SK-N-SH (cell line): ENCODE data around the gene CSRP1. TPM values are rescaled to one million over a fixed set of nuclear protein-coding genes. Genes with fewer than 3 reads are reported as not detected.
"Not testable (repeated sequence)": the region's sequence is repeated elsewhere in the genome, so short reads cannot be mapped to it uniquely, and the experiment has no call there.

Source experiments
- CTCF ChIA-PET: fragments of 300-600, 350-600 bp; formaldehyde crosslinking; extraction: SDS; loops from one replicate; lab custom pipeline; 2021; lab: Yijun Ruan, JAX
- POLR2A ChIA-PET: fragments of 350-600 bp; sonication (Branson Sonifier 250); formaldehyde crosslinking; extraction: SDS; loops from one replicate; lab custom pipeline; 2020; ENCODE audit warnings: antibody characterized with exemption, inconsistent platforms; lab: Yijun Ruan, JAX
- DNase-seq: peaks from one replicate; pipeline ENCODE4 v3.0.0; 2012
- H2AFZ ChIP-seq: fragments of 200-600 bp; sonication (generic); 2 replicates; pipeline ENCODE4 v1.8.1; 2016; ENCODE audit warnings: antibody characterized with exemption, mild to moderate bottlenecking, low read depth
- H3F3A ChIP-seq: fragments of 200-600 bp; sonication (generic); replicated peaks from 2 replicates; pipeline ENCODE3; 2016; ENCODE audit warnings: antibody characterized with exemption, mild to moderate bottlenecking; ENCODE audit not compliant: insufficient read depth
- H3K27ac ChIP-seq, 2 experiments: fragments of 200-500 bp in 1 of 2; fragments of 200-600 bp in 1 of 2; sonication (Bioruptor generic) in 1 of 2; sonication (generic), shearing (Covaris generic) in 1 of 2; 2 replicates each; pipeline versions ENCODE4 v1.5.1 to v1.6.1; 2014 to 2016; ENCODE audit warnings: low read depth in 2 of 2, inconsistent platforms in 1 of 2, low read length in 1 of 2, mild to moderate bottlenecking in 1 of 2, mixed read lengths in 1 of 2
- H3K27me3 ChIP-seq: fragments of 200-600 bp; sonication (generic), shearing (Covaris generic); 2 replicates; pipeline ENCODE4 v1.6.1; 2016; ENCODE audit warnings: mixed run types; ENCODE audit not compliant: insufficient read depth
- H3K36me3 ChIP-seq, 2 experiments: fragments of 200-500 bp in 1 of 2; fragments of 200-600 bp in 1 of 2; sonication (Bioruptor generic) in 1 of 2; sonication (generic) in 1 of 2; replicated peaks in 1 of 2; 2 replicates each; pipeline versions ENCODE3 to v1.5.1; 2014 to 2016; ENCODE audit warnings: low read length in 1 of 2, mild to moderate bottlenecking in 1 of 2; ENCODE audit not compliant: insufficient read depth in 2 of 2, control insufficient read depth in 1 of 2
- H3K4me1 ChIP-seq, 2 experiments: fragments of 200-500 bp in 1 of 2; fragments of 200-600 bp in 1 of 2; sonication (Bioruptor generic) in 1 of 2; sonication (generic), shearing (Covaris generic) in 1 of 2; 2 replicates each; pipeline versions ENCODE4 v1.5.1 to v1.6.1; 2014 to 2016; ENCODE audit warnings: low read depth in 1 of 2, low read length in 1 of 2, mixed run types in 1 of 2; ENCODE audit not compliant: insufficient read depth in 2 of 2, control insufficient read depth in 1 of 2
- H3K4me2 ChIP-seq: fragments of 200-600 bp; sonication (generic), shearing (Covaris generic); 2 replicates; pipeline ENCODE4 v1.6.1; 2017; ENCODE audit warnings: mixed run types
- H3K4me3 ChIP-seq, 2 experiments: fragments of 200-500 bp in 1 of 2; fragments of 200-600 bp in 1 of 2; sonication (Bioruptor generic) in 1 of 2; sonication (generic), shearing (Covaris generic) in 1 of 2; 2 replicates each; pipeline versions ENCODE4 v1.5.1 to v1.8.1; 2014 to 2016; ENCODE audit warnings: low read depth in 2 of 2, inconsistent platforms in 1 of 2, low read length in 1 of 2, mild to moderate bottlenecking in 1 of 2, mixed read lengths in 1 of 2, moderate library complexity in 1 of 2
- H3K79me2 ChIP-seq: fragments of 200-600 bp; sonication (generic); 2 replicates; pipeline ENCODE4 v1.8.1; 2017; ENCODE audit warnings: mild to moderate bottlenecking; ENCODE audit not compliant: insufficient read depth
- H3K9ac ChIP-seq: fragments of 200-600 bp; sonication (generic); 2 replicates; pipeline ENCODE4 v1.6.1; 2017; ENCODE audit warnings: mixed run types
- H3K9me2 ChIP-seq: fragments of 200-600 bp; sonication (generic); 2 replicates; pipeline ENCODE4 v1.6.1; 2017; ENCODE audit warnings: mixed run types
- H3K9me3 ChIP-seq: fragments of 200-600 bp; sonication (generic); 2 replicates; pipeline ENCODE4 v1.6.1; 2017; ENCODE audit warnings: mixed run types, mild to moderate bottlenecking, moderate library complexity
- H4K20me1 ChIP-seq: fragments of 200-600 bp; sonication (generic); 2 replicates; pipeline ENCODE4 v1.6.1; 2017; ENCODE audit warnings: mild to moderate bottlenecking, mixed run types; ENCODE audit not compliant: insufficient read depth
- CHD2 ChIP-seq: fragments of 150-350 bp; IDR thresholded peaks from 2 replicates; pipeline ENCODE4 v1.6.1; 2018; ENCODE audit warnings: low read length; ENCODE audit not compliant: partially characterized antibody
- EP300 ChIP-seq, 2 experiments: IDR thresholded peaks; 2 replicates each; pipeline versions ENCODE4 v1.4.0 to v1.6.1; 2012; ENCODE audit warnings: borderline replicate concordance in 1 of 2, low read depth in 1 of 2, low read length in 1 of 2
- JUND ChIP-seq: IDR thresholded peaks from 2 replicates; pipeline ENCODE4 v1.4.0; 2012
- MEF2A ChIP-seq: IDR thresholded peaks from 2 replicates; pipeline ENCODE4 v1.4.0; 2012; ENCODE audit warnings: low read depth, borderline replicate concordance
- MXI1 ChIP-seq: IDR thresholded peaks from 2 replicates; pipeline ENCODE4 v1.6.1; 2012; ENCODE audit warnings: mild to moderate bottlenecking, low read depth, low read length, improper control_type of control experiment
- POLR2AphosphoS5 ChIP-seq: IDR thresholded peaks from 2 replicates; pipeline ENCODE4 v1.6.1; 2012; ENCODE audit warnings: low read depth, low read length
- RCOR1 ChIP-seq: fragments of 150-350 bp; IDR thresholded peaks from 2 replicates; pipeline ENCODE4 v1.6.1; 2017; ENCODE audit warnings: antibody characterized with exemption, low read length
- RXRA ChIP-seq: IDR thresholded peaks from 2 replicates; pipeline ENCODE4 v1.4.0; 2012; ENCODE audit warnings: low read depth, mild to moderate bottlenecking, borderline replicate concordance
- SMC3 ChIP-seq: IDR thresholded peaks from 2 replicates; pipeline ENCODE4 v1.6.1; 2012; ENCODE audit warnings: low read depth, low read length, improper control_type of control experiment
- YY1 ChIP-seq: IDR thresholded peaks from 2 replicates; pipeline ENCODE4 v1.4.0; 2012; ENCODE audit warnings: low read depth, mild to moderate bottlenecking
- WGBS: methylation state at CpG from one replicate; pipeline ENCODE4 v1.1.6; 2017; ENCODE audit warnings: low lambda C conversion rate; 5-methylcytosine and 5-hydroxymethylcytosine counted together
- polyA plus RNA-seq, 3 experiments: library from polyadenylated mRNA; depleted of rRNA; stranded (reverse); fragments of >200 nt; gene quantifications; 2 replicates each; pipeline ENCODE4 v1.2.3, GENCODE V29; 2012
- TF ChIP-seq, protein P1 (sequence below): IDR thresholded peaks from 2 replicates; pipeline ENCODE4 v1.4.0; 2012; ENCODE audit warnings: low read depth
- TF ChIP-seq, protein P2 (sequence below): IDR thresholded peaks from 2 replicates; pipeline ENCODE4 v1.4.0; 2012; ENCODE audit warnings: low read depth, borderline replicate concordance
- TF ChIP-seq, protein P3 (sequence below): fragments of 200-600 bp; sonication (generic); IDR thresholded peaks from 2 replicates; pipeline ENCODE4 v1.6.1; 2017; ENCODE audit warnings: antibody characterized with exemption, mild to moderate bottlenecking, moderate library complexity
- TF ChIP-seq, protein P4 (sequence below): fragments of 150-350 bp; IDR thresholded peaks from 2 replicates; pipeline ENCODE4 v1.6.1; 2016; ENCODE audit warnings: mild to moderate bottlenecking, low read depth, low read length
- TF ChIP-seq, protein P5 (sequence below): fragments of 150-350 bp; IDR thresholded peaks from 2 replicates; pipeline ENCODE4 v1.6.1; 2017; ENCODE audit warnings: antibody characterized with exemption, low read length, low read depth, borderline replicate concordance

Gene CSRP1
- polyA plus RNA-seq, 1 of the 3 experiments (the other 2 are of a cell fraction): 373 TPM

DNA sequence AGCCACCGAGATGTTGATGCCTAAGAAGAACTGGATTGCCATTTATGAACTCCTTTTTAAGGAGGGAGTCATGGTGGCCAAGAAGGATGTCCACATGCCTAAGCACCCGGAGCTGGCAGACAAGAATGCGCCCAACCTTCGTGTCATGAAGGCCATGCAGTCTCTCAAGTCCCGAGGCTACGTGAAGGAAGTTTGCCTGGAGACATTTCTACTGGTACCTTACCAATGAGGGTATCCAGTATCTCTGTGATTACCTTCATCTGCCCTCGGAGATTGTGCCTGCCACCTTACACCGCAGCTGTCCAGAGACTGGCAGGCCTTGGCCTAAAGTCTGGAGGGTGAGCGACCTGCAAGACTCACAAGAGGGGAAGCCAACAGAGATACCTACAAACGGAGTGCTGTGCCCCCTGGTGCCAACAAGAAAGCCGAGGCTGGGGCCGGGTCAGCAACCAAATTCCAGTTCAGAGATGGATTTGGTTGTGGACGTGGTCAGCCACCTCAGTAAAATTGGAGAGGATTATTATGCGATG is 13.2 kb upstream of the CSRP1 start:
- H3K9ac ChIP-seq, H3K4me2 ChIP-seq, H2AFZ ChIP-seq, DNase-seq, H3K79me2 ChIP-seq, H3K36me3 ChIP-seq, H3K27me3 ChIP-seq, H3K27ac ChIP-seq, H3K4me1 ChIP-seq, H3K9me2 ChIP-seq, H3K9me3 ChIP-seq, H4K20me1 ChIP-seq, H3K4me3 ChIP-seq, H3F3A ChIP-seq, POLR2A ChIA-PET: not testable (repeated sequence)
- 73% methylated on average over 11 of the region's 14 CpGs for WGBS
- CTCF ChIA-PET: interaction anchor here (3.2 to 31.9 kb wide), 2 partner anchors 11 to 34 kb away, joined by 13 to 860 read pairs; no protein-coding TSS in a partner anchor

DNA sequence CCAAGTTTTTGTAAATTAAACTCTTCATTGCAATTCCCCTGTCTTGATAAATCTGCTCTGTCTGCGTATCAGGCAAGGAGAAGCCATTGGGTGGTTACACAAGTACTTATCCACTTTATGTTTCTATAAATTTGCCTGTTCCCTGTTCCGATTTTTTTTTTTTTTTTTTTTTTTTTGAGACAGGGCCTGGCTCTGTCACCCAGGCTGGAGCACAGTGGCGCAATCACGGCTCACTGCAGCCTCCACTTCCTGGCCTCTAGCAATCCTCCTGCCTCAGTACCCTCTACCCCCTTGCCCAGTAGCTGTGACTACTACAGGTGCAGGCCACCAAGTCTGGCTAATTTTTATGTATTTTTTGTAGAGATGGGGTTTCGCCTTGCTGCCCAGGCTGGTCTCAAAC is 11.1 kb upstream of the CSRP1 start:
- CTCF ChIA-PET: interaction anchor here (0.8 to 31.9 kb wide), 3 partner anchors 13 to 82 kb away, joined by 3 to 860 read pairs (median 13); no protein-coding TSS in a partner anchor
- Histone ChIP-seq H3K79me2 (no peaks in the 10 kb centered on the region), H3K9me2 (no peaks in the 10 kb centered on the region), H4K20me1 (no peaks in the 10 kb centered on the region), H3K27me3 (no peaks in the 10 kb centered on the region), H3K9me3 (no peaks in the 10 kb centered on the region), H3K4me2 (no peak overlapping the region), H3K4me1 (no peaks in the 10 kb centered on the region; a peak in 1 of 4 replicates), H3F3A (no peaks in the 10 kb centered on the region), H2AFZ (no peak overlapping the region), H3K9ac (no peak overlapping the region), H3K27ac (no peak overlapping the region), H3K4me3 (no peak overlapping the region), H3K36me3 (no peaks in the 10 kb centered on the region)
- 90% methylated on average over 5 of the region's 5 CpGs for WGBS
- no peak for DNase-seq
- TF ChIP-seq CHD2 (no peak), SMC3 (no peak), MXI1 (no peak), MEF2A (no peak), EP300 (IDR thresholded peaks at IDR 0.05; ENCODE audit: borderline replicate concordance in 1 of 2, low read depth in 1 of 2, low read length in 1 of 2) (no peak), RXRA (no peak), POLR2AphosphoS5 (no peak), RCOR1 (no peak), YY1 (no peak), JUND (no peak)
- TF ChIP-seq, protein P1, sequence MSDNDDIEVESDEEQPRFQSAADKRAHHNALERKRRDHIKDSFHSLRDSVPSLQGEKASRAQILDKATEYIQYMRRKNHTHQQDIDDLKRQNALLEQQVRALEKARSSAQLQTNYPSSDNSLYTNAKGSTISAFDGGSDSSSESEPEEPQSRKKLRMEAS: no peak
- TF ChIP-seq, protein P2, sequence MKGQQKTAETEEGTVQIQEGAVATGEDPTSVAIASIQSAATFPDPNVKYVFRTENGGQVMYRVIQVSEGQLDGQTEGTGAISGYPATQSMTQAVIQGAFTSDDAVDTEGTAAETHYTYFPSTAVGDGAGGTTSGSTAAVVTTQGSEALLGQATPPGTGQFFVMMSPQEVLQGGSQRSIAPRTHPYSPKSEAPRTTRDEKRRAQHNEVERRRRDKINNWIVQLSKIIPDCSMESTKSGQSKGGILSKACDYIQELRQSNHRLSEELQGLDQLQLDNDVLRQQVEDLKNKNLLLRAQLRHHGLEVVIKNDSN: no peak
- TF ChIP-seq, protein P3, sequence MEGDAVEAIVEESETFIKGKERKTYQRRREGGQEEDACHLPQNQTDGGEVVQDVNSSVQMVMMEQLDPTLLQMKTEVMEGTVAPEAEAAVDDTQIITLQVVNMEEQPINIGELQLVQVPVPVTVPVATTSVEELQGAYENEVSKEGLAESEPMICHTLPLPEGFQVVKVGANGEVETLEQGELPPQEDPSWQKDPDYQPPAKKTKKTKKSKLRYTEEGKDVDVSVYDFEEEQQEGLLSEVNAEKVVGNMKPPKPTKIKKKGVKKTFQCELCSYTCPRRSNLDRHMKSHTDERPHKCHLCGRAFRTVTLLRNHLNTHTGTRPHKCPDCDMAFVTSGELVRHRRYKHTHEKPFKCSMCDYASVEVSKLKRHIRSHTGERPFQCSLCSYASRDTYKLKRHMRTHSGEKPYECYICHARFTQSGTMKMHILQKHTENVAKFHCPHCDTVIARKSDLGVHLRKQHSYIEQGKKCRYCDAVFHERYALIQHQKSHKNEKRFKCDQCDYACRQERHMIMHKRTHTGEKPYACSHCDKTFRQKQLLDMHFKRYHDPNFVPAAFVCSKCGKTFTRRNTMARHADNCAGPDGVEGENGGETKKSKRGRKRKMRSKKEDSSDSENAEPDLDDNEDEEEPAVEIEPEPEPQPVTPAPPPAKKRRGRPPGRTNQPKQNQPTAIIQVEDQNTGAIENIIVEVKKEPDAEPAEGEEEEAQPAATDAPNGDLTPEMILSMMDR: no peak
- TF ChIP-seq, protein P4, sequence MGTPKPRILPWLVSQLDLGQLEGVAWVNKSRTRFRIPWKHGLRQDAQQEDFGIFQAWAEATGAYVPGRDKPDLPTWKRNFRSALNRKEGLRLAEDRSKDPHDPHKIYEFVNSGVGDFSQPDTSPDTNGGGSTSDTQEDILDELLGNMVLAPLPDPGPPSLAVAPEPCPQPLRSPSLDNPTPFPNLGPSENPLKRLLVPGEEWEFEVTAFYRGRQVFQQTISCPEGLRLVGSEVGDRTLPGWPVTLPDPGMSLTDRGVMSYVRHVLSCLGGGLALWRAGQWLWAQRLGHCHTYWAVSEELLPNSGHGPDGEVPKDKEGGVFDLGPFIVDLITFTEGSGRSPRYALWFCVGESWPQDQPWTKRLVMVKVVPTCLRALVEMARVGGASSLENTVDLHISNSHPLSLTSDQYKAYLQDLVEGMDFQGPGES: no peak
- TF ChIP-seq, protein P5, sequence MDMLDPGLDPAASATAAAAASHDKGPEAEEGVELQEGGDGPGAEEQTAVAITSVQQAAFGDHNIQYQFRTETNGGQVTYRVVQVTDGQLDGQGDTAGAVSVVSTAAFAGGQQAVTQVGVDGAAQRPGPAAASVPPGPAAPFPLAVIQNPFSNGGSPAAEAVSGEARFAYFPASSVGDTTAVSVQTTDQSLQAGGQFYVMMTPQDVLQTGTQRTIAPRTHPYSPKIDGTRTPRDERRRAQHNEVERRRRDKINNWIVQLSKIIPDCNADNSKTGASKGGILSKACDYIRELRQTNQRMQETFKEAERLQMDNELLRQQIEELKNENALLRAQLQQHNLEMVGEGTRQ: no peak
- POLR2A ChIA-PET: interaction anchor here (0.6 kb wide), 1 partner anchor 49 kb away, joined by 3 read pairs; no protein-coding TSS in a partner anchor
